Left lung (tissue), 10 donors: ENCODE measurements around the gene CLDN15. TPM values are rescaled to one million over a fixed set of nuclear protein-coding genes. Genes with fewer than 3 reads are reported as not detected.

Experiments
- ATAC-seq: fragments of 200-7000 bp; cut with Tn5 transposase; one replicate; pipeline ENCODE4 v1.9.1; 2020; ENCODE audit warnings: moderate library complexity
- DNase-seq, 4 donors: peaks; one replicate each; pipeline ENCODE4 v3.0.0-alpha.2; 2013 to 2020
- H3K27ac ChIP-seq, 2 donors: fragments of 200-600 bp; sonication (generic) in 1 of 2; one replicate each; pipeline versions ENCODE4 v1.5.0 to v1.8.0; 2020 to 2021
- H3K27me3 ChIP-seq, 2 donors: fragments of 200-600 bp; sonication (generic) in 1 of 2; one replicate each; pipeline versions ENCODE4 v1.5.0 to v1.8.0; 2020 to 2021
- H3K36me3 ChIP-seq, 2 donors: fragments of 200-600 bp; sonication (generic) in 1 of 2; one replicate each; pipeline versions ENCODE4 v1.5.0 to v1.8.0; 2020 to 2021
- H3K4me1 ChIP-seq, 2 donors: fragments of 200-600 bp; one replicate each; pipeline ENCODE4 v1.8.0; 2021
- H3K4me3 ChIP-seq, 2 donors: fragments of 200-600 bp; sonication (generic) in 1 of 2; one replicate each; pipeline versions ENCODE4 v1.5.0 to v1.8.0; 2020 to 2021; ENCODE audit warnings: mild to moderate bottlenecking in 1 of 2
- H3K9me3 ChIP-seq, 2 donors: fragments of 200-600 bp; sonication (generic) in 1 of 2; one replicate each; pipeline versions ENCODE4 v1.5.0 to v1.8.0; 2020 to 2021
- intact Hi-C, 2 donors: fragments of 100-400 bp; cut with DNase I; formaldehyde crosslinking; loops; one replicate each; pipeline versions ENCODE4 v1.11.2 to v1.14.2; 2022
- polyA plus RNA-seq, 6 donors: library from polyadenylated mRNA; unstranded; fragments of 120-200 nt; gene quantifications; one replicate each; pipeline ENCODE4 v1.2.1, GENCODE V29; 2013; ENCODE audit not compliant: insufficient read length in 6 of 6
- total RNA-seq, 2 donors: library from RNA; stranded (reverse); fragmentation: NEBNext Ultra II Directional; extraction: Animal tissue kit (Norgen Biotek cat#: 25700); gene quantifications; one replicate each; pipeline ENCODE4 v1.2.1, GENCODE V29; 2021
- TF ChIP-seq, protein P1 (sequence below), 2 donors: fragments of 200-600 bp; sonication (generic) in 1 of 2; IDR thresholded peaks; one replicate each; pipeline versions ENCODE4 v1.5.0 to v1.8.0; 2021; ENCODE audit warnings: antibody characterized with exemption in 2 of 2
- donor health status: DM: no; HTN: yes; CAD: no.
- donor health status: DM: no; HTN: no; CAD: no.

CLDN15 gene
- total and polyA plus RNA-seq, 8 donors = 7.6 to 19.0 (median 15.1) TPM

DNA sequence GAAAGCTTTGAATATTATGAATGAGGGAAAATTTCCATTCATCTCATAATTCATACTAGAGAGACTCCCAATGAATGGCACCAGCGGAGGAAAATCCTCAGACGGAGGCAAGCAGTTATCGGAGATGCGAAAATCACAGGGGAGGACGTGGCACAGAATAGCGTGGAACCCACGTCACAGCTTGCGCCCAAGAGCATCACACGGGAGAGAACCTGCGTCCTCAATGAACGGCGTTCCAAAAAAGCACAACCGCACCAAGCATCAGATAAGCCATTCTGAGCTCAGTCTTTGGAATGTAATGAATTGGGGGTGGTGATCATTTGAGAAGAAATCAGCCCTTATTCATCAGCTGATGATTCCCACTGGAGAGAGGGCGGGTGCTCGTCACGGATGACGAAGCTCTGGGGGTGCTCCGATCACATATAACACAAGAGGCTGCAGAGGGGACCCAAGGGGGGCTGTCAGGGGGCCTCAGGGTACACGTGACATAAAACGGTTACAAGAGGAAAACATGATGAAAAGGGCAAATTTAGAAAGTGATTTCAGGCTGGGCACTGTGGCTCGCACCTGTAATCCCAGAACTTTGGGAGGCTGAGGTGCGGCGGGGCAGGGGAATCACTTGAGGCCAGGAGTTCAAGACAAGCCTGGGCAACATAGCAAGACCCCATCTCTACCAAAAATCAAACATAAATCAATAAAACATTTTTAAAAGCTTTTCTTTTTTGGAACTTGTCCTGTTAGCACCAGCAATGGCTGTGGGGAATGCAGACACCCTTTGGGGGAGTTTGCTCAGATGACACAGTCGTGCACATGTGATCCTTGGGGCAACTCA is 41.1 kb upstream of the CLDN15 start:
- H3K4me3 ChIP-seq = no peak overlapping the region
- no peak overlapping the region for H3K27ac ChIP-seq
- intact Hi-C loops = no loop called here
- no peaks in the 10 kb centered on the region for H3K36me3 ChIP-seq
- TF ChIP-seq, protein P1, sequence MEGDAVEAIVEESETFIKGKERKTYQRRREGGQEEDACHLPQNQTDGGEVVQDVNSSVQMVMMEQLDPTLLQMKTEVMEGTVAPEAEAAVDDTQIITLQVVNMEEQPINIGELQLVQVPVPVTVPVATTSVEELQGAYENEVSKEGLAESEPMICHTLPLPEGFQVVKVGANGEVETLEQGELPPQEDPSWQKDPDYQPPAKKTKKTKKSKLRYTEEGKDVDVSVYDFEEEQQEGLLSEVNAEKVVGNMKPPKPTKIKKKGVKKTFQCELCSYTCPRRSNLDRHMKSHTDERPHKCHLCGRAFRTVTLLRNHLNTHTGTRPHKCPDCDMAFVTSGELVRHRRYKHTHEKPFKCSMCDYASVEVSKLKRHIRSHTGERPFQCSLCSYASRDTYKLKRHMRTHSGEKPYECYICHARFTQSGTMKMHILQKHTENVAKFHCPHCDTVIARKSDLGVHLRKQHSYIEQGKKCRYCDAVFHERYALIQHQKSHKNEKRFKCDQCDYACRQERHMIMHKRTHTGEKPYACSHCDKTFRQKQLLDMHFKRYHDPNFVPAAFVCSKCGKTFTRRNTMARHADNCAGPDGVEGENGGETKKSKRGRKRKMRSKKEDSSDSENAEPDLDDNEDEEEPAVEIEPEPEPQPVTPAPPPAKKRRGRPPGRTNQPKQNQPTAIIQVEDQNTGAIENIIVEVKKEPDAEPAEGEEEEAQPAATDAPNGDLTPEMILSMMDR (IDR thresholded peaks at IDR 0.05) = no peak
- no peaks in the 10 kb centered on the region for H3K9me3 ChIP-seq
- DNase-seq = peak in 1 of 4 donors; percentile 31
- H3K27me3 ChIP-seq = peaks cover 0 to 22% of the 10 kb centered on the region in 2 donors
- ATAC-seq = no peak
- no peaks in the 10 kb centered on the region for H3K4me1 ChIP-seq

- Histone ChIP-seq H3K27ac (no peak overlapping the region), H3K27me3 (peaks cover 0 to 26% of the 10 kb centered on the region in 2 donors), H3K4me3 (no peak overlapping the region), H3K9me3 (no peaks in the 10 kb centered on the region), H3K4me1 (no peaks in the 10 kb centered on the region), H3K36me3 (no peaks in the 10 kb centered on the region)
- TF ChIP-seq, protein P1 (IDR thresholded peaks at IDR 0.05) = no peak
- intact Hi-C loops = no loop called here
- DNase-seq (peak in 1 of 4 donors; percentile 2), ATAC-seq (no peak)
Measured at GRCh38 chr7:101277155-101277554, 39.6 kb upstream of the CLDN15 start.

GRCh38 chr7:101273206-101273605 is 35.6 kb upstream of the CLDN15 start:
- Histone ChIP-seq H3K36me3 (no peaks in the 10 kb centered on the region), H3K4me3 (no peak overlapping the region), H3K9me3 (no peaks in the 10 kb centered on the region), H3K27ac (no peak overlapping the region), H3K27me3 (peaks cover 0 to 27% of the 10 kb centered on the region in 2 donors), H3K4me1 (no peaks in the 10 kb centered on the region)
- intact Hi-C loops = no loop called here
- no peak for DNase-seq
- TF ChIP-seq, protein P1 (IDR thresholded peaks at IDR 0.05) = no peak
- no peak for ATAC-seq

DNA sequence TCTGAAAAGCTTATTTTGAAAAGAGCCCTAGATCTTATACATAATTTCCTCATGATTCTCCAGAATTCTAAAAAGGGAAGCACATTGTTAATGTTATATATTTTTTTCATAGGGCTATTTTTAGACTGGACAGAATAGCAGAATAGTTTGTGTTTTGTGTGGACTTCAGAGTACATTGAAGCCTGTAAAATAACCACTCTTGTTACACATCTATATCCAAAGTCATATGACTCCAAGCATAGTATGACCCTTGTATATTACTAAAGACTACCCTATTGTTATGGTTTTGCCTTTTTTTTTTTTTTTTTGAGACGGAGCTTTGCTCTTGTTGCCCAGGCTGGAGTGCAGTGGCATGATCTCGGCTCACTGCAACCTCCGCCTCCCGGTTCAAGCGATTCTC is 33.4 kb upstream of the CLDN15 start:
- no peak for DNase-seq
- no peak overlapping the region for H3K27ac ChIP-seq
- H3K9me3 ChIP-seq = no peaks in the 10 kb centered on the region
- no peaks in the 10 kb centered on the region for H3K4me1 ChIP-seq
- intact Hi-C loops = no loop called here
- H3K36me3 ChIP-seq = no peaks in the 10 kb centered on the region
- no peak overlapping the region for H3K4me3 ChIP-seq
- TF ChIP-seq, protein P1 (IDR thresholded peaks at IDR 0.05) = no peak
- H3K27me3 ChIP-seq = peaks cover 0 to 23% of the 10 kb centered on the region in 2 donors
- ATAC-seq = no peak

DNA sequence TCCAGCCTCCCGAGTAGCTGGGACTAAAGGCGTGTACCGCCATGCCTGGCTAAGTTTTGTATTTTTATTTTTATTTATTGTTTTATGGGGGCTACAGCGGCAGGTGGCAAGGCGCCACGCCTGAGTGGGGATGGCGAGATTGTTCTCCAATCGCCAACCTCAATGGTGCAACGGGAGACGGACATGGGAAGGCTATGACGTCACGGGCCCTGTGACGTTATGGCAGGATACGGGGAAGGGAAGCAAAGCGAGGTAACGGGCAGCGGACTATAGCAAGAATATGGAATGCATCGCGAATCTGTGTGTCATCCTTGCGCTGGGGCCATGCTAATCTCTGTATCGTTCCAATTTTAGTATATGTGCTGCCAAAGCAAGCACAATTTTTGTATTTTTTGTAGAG is 32.1 kb upstream of the CLDN15 start:
- no peak for ATAC-seq
- TF ChIP-seq, protein P1 (IDR thresholded peaks at IDR 0.05) = no peak
- Histone ChIP-seq H3K36me3 (no peaks in the 10 kb centered on the region), H3K4me1 (no peaks in the 10 kb centered on the region), H3K27me3 (peaks cover 0 to 22% of the 10 kb centered on the region in 2 donors), H3K4me3 (no peak overlapping the region), H3K27ac (no peak overlapping the region), H3K9me3 (no peaks in the 10 kb centered on the region)
- intact Hi-C loops = no loop called here
- DNase-seq = peak in 1 of 4 donors; percentile 40
